Glutamatergic neuron (in vitro differentiated cells): ENCODE results near the gene COX4I2. TPM values are rescaled to one million over a fixed set of nuclear protein-coding genes. Genes with fewer than 3 reads are reported as not detected.

Experiments
- DNase-seq: peaks from one replicate; pipeline ENCODE4 v3.0.0; 2022
- H3K27ac Mint-ChIP-seq: one replicate; pipeline ENCODE4 v1.8.0; 2020; ENCODE audit warnings: mild to moderate bottlenecking, mixed read lengths, inconsistent platforms; ENCODE audit not compliant: unreplicated experiment
- H3K27me3 Mint-ChIP-seq: one replicate; pipeline ENCODE4 v1.8.0; 2020; ENCODE audit warnings: mild to moderate bottlenecking, moderate library complexity, mixed read lengths, inconsistent platforms; ENCODE audit not compliant: unreplicated experiment
- H3K36me3 Mint-ChIP-seq: one replicate; pipeline ENCODE4 v1.8.0; 2020; ENCODE audit warnings: mild to moderate bottlenecking, mixed read lengths, inconsistent platforms; ENCODE audit not compliant: unreplicated experiment
- H3K4me1 Mint-ChIP-seq: one replicate; pipeline ENCODE4 v1.8.0; 2020; ENCODE audit warnings: mild to moderate bottlenecking, low read depth, mixed read lengths, inconsistent platforms; ENCODE audit not compliant: unreplicated experiment
- H3K4me3 Mint-ChIP-seq: one replicate; pipeline ENCODE4 v1.8.0; 2020; ENCODE audit warnings: mild to moderate bottlenecking, mixed read lengths, inconsistent platforms; ENCODE audit not compliant: unreplicated experiment
- H3K9me3 Mint-ChIP-seq: one replicate; pipeline ENCODE4 v1.8.0; 2020; ENCODE audit warnings: mild to moderate bottlenecking, moderate library complexity, mixed read lengths, inconsistent platforms; ENCODE audit not compliant: unreplicated experiment
- long read RNA-seq: library from polyadenylated mRNA; unstranded; transcript quantifications from one replicate; pipeline ENCODE4 v2.0.0, GENCODE V29; 2020; ENCODE audit not compliant: unreplicated experiment
- total RNA-seq: library from RNA; stranded (reverse); fragmentation: NEBNext Ultra II Directional; extraction: Animal tissue kit (Norgen Biotek cat#: 25700); gene quantifications from one replicate; pipeline ENCODE4 v1.2.1, GENCODE V29; 2021; ENCODE audit not compliant: unreplicated experiment
- TF ChIP-seq, protein P1 (sequence below): fragments of 200-600 bp; sonication (generic); IDR thresholded peaks from one replicate; pipeline ENCODE4 v1.5.0; 2021; ENCODE audit not compliant: partially characterized antibody, unreplicated experiment

COX4I2 gene
- total RNA-seq: not detected
- long read RNA-seq: 0 reads

DNA sequence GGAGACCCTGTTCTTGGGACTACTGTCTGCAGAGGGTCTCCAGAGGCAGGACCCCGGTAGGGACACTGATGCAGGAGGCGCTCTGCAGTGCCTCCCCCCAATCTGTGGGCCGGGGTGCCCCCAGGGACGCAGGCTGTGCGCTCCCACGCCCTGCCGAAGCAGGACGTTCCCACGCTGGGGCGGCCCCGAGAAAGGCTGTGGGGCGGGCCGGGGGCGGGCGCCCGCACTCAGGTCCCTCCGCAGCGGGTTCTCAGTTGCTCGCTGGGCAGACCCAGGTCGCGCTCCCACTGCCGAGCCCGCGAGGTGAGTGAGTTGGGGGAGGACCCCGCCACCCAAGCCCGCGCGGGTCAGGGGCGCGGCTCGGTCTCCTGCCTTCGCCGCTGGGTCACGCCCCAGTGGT lies at the start of gene COX4I2:
TSS of gene COX4I2 (plus strand) at position 253 of the 400 bp plus-strand sequence. CDS start 1,106 bp downstream, outside the sequence.
- no peak within 1 kb of the TSS for H3K27ac Mint-ChIP-seq
- H3K9me3 Mint-ChIP-seq: peaks cover 6% of the 10 kb centered on the region

DNA sequence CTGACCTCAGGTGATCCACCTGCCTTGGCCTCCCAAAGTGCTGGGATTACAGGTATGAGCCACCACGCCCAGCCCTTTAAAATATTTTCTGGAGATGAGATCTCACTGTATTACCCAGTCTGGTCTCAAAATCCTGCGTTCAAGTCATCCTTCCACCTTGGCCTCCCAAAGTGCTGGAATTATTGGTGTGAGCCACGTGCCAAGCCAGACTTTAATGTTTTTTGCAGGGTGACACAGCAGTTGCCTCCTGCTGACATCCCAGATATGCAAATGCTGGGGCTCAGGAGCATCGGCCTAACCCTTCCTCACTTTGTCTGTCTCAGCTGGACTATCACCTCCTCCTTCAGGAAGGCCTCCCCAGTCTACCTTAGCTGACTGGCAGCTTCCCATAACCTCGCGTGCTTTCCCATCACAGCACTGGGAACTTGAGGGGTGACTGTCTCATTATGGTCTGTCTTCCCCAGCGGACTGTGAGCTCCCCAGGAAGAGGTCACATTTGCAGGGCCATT lies 46.9 kb upstream of the COX4I2 start:
- TF ChIP-seq, protein P1, sequence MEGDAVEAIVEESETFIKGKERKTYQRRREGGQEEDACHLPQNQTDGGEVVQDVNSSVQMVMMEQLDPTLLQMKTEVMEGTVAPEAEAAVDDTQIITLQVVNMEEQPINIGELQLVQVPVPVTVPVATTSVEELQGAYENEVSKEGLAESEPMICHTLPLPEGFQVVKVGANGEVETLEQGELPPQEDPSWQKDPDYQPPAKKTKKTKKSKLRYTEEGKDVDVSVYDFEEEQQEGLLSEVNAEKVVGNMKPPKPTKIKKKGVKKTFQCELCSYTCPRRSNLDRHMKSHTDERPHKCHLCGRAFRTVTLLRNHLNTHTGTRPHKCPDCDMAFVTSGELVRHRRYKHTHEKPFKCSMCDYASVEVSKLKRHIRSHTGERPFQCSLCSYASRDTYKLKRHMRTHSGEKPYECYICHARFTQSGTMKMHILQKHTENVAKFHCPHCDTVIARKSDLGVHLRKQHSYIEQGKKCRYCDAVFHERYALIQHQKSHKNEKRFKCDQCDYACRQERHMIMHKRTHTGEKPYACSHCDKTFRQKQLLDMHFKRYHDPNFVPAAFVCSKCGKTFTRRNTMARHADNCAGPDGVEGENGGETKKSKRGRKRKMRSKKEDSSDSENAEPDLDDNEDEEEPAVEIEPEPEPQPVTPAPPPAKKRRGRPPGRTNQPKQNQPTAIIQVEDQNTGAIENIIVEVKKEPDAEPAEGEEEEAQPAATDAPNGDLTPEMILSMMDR: no peak
- no peak for DNase-seq
- H3K4me1 Mint-ChIP-seq: peaks cover 44% of the 10 kb centered on the region
- H3K36me3 Mint-ChIP-seq: no peaks in the 10 kb centered on the region
- H3K4me3 Mint-ChIP-seq: no peak overlapping the region
- H3K27ac Mint-ChIP-seq: peak overlapping the region; percentile 7
- peaks cover 37% of the 10 kb centered on the region for H3K9me3 Mint-ChIP-seq
- H3K27me3 Mint-ChIP-seq: peaks cover 33% of the 10 kb centered on the region

More for the DNA sequence above, at the start of gene COX4I2:
- no peak for DNase-seq
- Mint-ChIP-seq H3K4me3 (peak within 1 kb of the TSS; percentile 28), H3K27me3 (peaks cover 15% of the 10 kb centered on the region), H3K4me1 (peaks cover 5% of the 10 kb centered on the region), H3K36me3 (no peaks in the 10 kb centered on the region)
- TF ChIP-seq, protein P1: no peak

DNA sequence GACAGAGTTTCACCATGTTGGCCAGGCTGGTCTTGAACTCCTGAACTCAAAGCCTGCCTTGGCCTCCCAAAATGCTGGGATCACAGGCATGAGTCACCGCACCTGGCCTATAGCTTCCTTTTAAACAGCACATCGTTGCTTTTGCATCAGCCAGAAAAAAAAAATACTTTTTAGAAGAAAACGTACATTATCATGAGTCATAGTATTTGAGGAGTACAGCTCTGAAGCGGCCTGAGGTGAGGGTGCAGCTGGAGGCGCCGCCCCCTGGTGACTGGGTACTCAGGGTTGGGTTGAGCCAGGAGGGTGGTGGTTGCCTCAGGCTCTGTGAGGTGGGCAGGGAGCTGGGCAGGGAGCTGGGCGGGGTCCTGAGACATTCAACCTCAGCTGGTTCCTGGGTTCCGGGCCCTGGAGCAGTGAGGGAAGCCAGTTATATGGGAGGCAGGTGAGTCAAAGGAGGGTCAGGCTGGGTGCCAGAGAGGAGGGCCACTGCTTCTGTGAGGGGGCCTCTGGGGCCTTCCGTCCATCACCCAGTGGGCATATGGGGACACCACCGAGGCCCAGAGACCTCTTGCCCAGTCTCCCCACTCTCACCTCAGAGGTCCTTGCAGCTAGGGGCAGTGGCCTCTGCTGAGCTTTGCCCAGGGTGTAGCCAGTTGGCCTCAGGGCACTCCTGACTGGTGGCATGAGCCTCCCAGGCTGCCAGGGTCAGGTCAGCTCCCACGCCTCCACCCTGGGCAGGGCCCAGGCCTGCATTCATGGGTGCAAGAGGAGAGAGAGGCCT lies 44.3 kb upstream of the COX4I2 start:
- TF ChIP-seq, protein P1: peak; percentile 1
- Mint-ChIP-seq H3K4me3 (no peak overlapping the region), H3K9me3 (peaks cover 25% of the 10 kb centered on the region), H3K27me3 (peaks cover 20% of the 10 kb centered on the region), H3K36me3 (no peaks in the 10 kb centered on the region), H3K4me1 (peaks cover 36% of the 10 kb centered on the region), H3K27ac (peak overlapping the region; percentile 49)
- DNase-seq: no peak

DNA sequence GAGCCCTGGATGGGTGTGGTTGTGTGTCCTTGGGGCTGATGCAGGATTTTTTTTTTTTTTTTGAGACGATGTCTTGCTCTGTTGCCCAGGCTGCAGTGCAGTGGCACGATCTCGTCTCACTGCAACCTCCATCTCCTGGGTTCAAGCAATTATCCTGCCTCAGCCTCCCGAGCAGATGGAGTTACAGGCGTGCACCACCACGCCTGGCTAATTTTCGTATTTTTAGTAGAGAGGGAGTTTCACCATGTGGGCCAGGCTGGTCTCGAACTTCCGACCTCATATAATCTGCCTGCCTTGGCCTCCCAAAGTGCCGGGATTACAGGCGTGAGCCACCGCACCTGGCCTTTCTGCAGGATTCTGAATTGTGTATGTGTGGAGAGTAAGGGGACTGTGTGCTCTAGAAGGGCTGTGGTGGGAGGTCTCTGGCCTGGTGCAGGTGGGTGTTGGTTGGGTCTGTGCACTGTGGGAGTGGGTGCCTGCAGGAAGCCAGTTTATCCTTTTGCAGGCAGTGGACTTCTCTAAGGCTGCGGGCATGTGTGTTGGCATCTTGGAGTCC lies 43.6 kb upstream of the COX4I2 start:
- TF ChIP-seq, protein P1: no peak
- Mint-ChIP-seq H3K4me1 (peaks cover 29% of the 10 kb centered on the region), H3K9me3 (peaks cover 20% of the 10 kb centered on the region), H3K27me3 (peaks cover 14% of the 10 kb centered on the region), H3K4me3 (no peak overlapping the region), H3K27ac (no peak overlapping the region), H3K36me3 (no peaks in the 10 kb centered on the region)
- no peak for DNase-seq
